Right kidney (tissue), 9 donors: Measurements from ENCODE around the gene ZNF165.
"Not testable (repeated sequence)": the region's sequence is repeated elsewhere in the genome, so short reads cannot be mapped to it uniquely, and the experiment has no call there.

Source experiments
- DNase-seq: peaks from one replicate; pipeline ENCODE4 v3.0.0-alpha.2; 2016
- long read RNA-seq, 8 donors: transcript quantifications; one replicate each; lab custom pipeline, GENCODE V29; 2026

The ZNF165 gene
- long read RNA-seq, donor 1, result 0 reads
- long read RNA-seq, donor 2, result 0 reads
- long read RNA-seq, donor 3, result 0 reads
- long read RNA-seq, donor 4, result 0 reads
- long read RNA-seq, donor 5, partial matches to known transcripts, result 13 of 13 reads
- long read RNA-seq, donor 5, other reads (novel, unspliced or antisense), result 0 of 13 reads
- long read RNA-seq, donor 6, result 0 reads
- long read RNA-seq, donor 7, result 0 reads
- long read RNA-seq, donor 8, result 0 reads

DNA sequence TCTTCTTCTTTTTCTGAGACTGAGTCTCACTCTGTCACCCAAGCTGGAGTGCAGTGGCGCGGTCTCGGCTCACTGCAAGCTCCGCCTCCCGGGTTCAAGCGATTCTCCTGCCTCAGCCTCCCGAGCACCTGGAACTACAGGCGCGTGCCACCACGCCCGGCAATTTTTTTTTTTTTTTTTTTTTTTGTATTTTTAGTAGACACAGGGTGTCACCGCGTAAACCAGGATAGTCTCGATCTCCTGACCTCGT, at the start of gene ZNF165:
TSS of gene ZNF165 (plus strand) at position 188 of the 250 bp plus-strand sequence. CDS start 4,913 bp downstream, outside the sequence.
- DNase-seq, result not testable (repeated sequence)

DNA sequence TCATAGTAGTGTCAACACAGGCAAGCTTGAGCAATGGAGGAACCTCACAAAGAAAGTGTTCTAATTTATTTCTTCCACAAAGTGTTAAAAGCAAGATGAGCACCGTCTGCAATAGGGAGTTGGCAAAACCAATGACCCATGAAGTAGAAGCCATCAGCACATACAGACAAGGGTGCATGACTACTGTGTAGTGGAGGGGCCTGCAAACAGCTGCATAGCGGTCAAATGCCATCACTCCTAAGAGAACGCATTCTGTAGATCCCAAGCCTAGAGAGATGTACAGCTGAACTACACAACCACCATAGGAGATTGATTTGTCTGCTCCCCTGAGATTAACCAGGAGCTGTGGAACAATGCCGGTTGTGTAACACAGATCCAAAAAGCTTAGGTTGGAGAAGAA, 26.8 kb upstream of the ZNF165 start:
- DNase-seq, result no peak

DNA sequence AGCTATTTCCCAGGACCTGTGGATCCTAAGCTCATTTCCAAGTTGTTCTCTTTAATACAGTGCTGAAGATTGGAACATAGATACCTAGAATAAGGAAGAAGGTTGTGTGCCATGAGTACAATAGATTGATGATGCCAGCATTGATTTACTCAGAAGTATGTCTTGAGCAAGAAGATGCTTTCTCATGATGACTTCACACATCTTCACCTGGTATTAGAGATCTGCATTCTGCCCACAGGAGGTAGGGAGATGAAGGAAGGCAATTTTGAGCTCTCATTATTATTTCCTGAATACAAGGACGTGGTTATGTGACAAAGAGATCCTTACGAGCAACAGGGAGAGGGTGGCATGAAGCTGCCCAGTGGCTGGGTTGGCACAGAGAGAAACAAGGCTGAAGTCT, 20.0 kb upstream of the ZNF165 start:
- no peak for DNase-seq

DNA sequence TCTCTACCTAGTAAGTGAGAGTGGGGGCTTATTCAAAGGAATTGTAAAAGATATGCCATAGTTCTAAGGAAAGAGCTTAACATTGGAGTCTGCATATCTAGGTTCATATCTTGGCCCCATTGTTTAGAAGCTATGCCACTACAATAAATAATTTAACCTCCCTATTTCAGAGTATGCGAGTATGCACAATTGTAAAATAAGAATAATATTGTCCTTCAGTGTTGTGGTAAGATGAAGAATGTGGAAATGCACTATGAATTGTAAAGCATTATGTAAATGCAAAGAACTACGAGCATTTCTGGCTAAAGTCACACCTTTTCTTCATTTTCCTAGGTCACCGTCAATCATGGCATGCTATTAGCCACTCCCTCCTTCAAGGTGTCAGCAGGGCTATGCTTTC, 16.1 kb upstream of the ZNF165 start:
- no peak for DNase-seq

DNA sequence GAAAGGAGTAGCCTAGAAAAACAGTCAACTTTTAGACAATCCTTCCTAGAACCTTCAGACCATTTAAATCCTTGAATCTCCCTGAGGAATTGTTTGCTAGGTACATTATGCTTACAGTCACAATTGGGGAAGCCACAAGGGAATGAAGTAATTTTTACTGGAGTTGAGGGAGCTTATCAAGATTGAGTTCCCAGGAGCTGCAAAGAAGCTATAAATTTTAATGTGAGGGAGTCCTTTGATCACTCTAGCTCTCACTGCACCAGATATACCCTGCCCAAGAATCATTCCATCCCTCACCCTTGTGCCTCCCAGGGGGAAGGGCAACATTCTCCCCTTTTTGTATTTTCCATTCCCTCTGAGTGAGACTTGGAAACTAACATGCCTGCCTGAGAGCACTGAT, 12.3 kb upstream of the ZNF165 start:
- DNase-seq, result no peak

DNA sequence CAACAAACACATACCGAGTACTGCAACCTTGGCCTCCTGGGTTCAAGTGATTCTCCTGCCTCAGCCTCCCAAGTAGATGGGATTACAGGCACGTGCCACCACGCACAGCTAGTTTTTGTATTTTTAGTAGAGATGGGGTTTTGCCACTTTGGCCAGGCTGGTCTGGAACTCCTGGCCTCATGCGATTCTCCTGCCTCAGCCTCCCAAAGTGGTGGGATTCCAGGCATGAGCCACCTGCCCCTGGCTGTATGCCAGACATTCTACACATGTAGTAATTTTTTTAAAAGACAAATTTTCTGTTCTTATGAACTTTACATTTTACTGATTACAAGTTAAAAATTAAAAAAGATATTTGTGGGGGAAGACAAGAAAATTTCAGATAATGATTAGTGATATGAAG, 9.4 kb upstream of the ZNF165 start:
- DNase-seq, result not testable (repeated sequence)

DNA sequence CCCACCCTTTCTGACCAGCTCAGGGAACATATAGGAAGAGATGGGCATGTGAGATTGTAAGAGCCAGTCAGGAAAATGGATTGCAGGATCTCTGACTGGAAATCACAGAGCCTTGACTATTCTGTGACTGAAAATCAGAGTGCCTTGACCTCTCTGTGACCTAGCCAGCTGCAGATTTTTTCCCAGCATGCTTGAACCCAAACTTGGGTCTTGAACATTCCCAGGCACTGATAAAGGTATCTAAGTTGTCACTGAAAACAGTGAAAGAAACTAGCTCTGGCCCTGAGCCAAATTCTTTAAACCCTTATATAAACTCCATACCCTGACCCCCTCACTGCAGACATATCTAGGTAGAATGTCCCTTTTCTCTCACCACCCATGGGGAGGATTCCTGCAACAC, 2.3 kb upstream of the ZNF165 start:
- DNase-seq, result no peak

DNA sequence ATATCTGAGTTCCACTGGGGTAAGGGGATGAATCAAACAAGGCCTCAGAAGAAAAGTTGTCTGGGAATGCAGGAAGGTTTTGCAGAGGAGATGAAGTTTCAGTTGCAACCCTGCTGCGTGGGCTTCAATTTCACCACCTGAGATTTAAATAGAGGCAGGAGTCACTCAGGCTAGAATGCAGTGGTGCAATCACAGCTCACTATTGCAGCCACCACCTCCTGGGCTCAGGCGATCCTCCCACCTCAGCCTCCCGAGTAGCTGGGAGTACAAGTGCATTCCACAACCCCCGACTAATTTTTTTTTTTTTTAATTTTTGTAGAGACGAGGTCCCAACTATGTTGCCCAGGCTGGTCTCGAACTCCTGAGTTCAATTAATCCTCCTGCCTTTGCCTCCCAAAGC, 1.5 kb upstream of the ZNF165 start:
- no peak for DNase-seq

DNA sequence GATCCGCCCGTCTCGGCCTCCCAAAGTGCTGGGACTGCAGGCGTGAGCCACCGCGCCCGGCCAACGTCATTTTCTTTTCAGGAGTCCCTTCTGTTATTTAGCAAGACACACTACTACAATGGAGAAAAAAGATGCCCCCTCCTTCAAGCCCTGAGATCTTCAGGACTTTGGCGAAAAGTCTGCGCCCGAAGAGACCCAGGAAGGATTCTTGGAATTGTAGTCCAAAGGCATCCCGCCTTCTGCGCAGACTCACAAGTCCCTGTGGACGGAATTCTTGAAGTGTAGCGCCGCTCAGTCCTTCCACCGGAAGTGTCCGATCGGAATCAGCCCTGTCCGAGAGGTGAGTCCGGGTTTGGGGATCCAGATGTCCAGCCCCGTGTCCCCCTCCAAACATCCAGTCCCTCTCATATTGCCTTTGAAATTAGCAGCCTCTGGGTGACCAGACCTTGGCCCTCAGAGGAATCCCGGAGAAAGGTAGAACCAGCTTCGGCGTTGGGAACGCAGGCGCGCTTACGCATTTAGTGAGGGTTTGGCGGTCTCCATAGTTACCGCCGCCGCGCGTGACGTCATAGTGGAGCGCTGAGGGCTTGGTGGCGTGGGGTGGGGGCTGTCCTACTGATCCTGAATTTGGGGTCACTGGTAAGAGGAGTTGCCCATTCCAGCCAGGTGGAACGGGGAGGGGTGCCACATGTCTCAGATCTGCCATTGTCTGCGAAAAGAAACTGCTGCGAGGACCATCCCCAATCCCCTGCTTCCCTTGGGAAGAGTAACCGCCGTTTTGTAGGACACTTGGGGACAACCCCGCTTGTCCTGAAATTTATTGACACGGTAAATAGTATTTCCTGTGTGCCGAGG, 490 bp downstream of the ZNF165 start:
- DNase-seq, result peak; percentile 99

DNA sequence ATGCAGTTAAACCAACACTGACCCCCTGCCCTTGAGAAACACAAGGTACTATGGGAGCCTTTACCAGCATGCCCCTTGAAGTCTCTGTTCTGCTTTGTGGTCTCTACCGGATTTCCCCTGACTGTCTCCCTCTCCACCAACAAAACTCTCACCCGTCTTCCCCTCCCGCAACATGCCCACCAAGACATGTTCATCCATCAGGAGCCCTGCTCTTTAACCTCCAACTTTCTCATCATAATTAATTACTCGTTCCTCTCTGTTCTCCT, 1.1 kb downstream of the ZNF165 start:
- no peak for DNase-seq

DNA sequence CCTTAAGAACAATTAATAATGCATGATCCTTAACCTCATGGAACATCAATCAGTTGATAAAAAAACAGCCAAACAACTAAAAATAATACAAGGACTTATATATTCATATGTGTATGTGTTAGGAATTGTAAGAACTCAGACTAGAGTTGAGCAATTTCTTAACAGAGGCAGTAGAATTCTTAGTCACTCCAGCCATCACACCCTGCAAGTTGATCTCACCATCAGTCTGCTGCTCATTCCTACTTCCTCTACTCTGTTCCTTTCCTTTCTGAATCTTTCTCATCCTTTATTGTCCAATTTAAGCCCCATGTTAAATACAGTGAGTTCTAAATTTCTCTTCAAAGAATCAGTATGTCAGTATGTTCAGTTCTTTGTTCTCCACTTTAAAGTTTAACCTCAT, 2.6 kb downstream of the ZNF165 start:
- no peak for DNase-seq

DNA sequence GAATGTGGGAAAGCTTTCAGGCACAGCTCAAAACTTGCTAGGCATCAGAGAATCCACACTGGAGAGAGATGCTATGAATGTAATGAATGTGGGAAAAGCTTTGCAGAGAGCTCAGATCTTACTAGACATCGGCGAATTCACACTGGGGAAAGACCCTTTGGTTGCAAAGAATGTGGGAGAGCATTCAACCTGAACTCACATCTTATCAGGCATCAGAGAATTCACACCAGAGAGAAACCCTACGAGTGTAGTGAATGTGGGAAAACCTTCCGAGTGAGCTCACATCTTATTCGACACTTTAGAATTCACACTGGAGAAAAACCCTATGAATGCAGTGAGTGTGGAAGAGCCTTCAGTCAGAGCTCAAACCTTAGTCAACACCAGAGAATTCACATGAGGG, 8.7 kb downstream of the ZNF165 start:
- DNase-seq, result no peak

DNA sequence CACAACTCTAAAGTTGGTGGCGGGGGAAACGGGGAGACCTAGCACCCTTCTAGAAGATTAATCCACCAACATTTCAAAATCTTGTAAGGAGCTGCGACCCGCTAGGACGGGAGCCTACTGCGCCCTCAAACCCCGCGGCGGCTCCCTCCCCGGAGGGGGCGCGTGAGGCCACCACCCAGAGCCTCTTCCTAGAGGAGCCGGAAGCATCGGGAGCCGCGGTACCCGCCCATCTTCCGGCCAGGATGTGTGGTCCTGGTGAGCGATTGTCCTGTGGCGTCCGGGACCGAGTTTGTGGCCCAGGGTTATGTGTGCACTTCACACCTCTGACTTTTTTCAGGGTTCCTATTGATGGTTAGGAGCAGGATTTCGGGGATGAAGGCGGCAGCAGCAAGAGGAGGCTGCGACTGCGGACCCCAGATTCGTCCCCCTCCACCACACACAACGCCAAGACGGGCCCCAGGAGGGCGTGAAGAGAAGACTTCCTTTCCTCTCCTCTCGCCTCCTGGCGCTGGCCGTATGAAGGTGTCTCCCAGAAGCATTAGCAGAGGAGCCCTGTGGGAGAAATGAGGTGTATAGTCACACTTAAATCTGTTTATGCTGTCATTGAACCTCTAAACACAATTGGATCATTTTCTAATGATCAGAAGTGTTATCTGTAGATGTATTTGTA, 10.7 kb downstream of the ZNF165 start:
- peak; percentile 27 for DNase-seq

DNA sequence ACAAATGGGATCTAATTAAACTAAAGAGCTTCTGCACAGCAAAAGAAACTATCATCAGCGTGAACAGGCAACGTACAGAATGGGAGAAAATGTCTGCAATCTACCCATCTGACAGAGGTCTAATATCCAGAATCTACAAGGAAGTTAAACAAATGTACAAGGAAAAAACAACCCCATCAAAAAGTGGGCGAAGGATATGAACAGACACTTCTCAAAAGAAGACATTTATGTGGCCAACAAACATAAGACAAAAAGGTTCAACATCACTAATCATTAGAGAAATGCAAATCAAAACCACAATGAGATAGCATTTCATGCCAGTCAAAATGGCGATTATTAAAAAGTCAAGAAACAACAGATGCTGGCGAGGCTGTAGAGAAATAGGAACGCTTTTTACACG, 21.9 kb downstream of the ZNF165 start:
- not testable (repeated sequence) for DNase-seq

DNA sequence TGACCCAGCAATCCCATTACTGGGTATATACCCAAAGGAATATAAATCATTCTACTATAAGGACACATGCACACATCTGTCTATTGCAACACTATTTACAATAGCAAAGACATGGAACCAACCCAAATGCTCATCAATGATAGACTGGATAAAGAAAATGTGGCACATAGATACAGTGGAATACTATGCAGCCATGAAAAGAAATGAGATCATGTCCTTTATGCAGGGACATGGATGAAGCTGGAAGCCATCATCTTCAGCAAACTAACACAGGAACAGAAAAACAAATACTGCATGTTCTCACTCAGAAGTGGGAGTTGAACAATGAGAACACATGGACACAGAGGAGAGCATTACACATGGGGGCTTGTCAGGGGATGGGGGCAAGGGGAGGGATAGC, 22.3 kb downstream of the ZNF165 start:
- not testable (repeated sequence) for DNase-seq

DNA sequence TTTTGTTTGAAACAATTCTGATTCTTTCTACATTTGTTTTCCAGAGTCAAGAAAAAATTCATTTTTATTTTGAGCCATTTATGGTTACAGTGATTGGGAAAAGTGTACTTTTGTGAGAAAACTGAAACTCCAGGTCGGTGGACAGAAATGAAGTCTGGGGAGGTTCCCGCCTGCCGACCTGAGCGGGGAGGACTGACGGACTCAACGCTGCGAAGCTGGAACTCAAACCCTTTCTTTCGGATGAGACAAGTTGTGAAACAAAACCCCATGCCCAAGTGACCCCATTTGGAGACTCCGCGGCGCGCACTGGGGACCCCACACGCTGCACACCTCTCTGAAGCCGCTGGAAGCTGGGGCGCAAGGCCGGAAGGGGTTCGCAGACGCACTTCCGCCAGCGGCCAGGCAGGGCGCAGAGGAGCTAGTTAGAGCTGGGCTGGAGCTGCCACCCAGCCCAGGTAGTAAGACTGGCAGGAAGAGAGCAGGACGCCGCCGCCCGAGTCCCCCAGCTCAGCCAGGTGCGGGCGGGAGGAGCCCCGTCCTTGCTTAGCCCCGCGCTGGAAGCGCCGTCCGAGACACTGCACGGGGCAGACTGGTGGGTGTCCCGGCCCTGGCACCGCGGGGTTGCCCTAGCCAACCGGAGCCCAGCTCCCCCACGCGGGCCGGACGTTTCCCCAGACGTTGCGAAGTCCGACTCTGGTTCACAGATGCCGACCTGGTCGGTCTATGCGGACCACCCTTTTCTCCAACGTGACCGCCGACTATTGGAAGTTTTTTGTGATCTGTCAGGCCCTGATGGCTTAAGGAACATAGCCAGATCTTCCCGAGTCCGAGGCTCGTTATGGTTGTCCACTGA, 24.2 kb downstream of the ZNF165 start:
- peak; percentile 95 for DNase-seq

DNA sequence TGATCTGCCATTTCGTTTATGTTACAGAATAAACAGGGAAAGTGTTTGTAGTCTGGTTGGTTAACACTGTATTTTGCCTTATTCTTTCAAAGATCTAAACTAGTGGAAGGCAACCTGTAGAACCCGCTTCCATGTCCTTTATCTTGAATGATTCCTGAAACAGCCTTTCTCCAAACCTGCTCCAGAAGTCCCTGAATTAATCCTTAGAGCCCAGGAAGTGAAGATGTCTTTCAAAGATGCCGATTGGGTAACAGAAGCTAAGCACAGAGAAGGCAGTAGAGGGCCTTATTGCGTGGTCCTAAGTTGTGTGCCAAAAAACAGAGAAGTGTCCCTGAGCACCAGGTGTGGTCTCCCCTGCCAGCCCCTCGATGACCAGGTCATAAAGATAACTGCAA, 24.9 kb downstream of the ZNF165 start:
- no peak for DNase-seq

DNA sequence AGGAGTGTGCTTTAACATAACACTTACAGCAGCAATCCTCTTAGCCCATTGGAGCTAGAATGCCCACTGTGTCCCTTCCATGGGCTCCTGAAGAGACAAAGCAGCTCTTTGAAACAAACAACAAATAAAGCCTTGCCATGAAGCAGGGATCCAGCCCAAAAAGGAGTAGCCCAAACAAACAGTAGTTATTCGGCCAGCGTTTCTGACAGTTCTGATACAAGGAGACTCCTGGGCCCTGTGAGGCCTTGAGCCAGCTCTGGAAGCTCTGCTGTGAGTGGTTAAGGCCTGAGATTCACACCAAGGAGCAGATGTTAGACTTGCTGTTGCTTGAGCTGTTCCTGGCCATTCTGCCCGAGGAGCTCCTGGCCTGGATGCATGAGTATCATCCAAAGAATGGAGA, 27.1 kb downstream of the ZNF165 start:
- no peak for DNase-seq

DNA sequence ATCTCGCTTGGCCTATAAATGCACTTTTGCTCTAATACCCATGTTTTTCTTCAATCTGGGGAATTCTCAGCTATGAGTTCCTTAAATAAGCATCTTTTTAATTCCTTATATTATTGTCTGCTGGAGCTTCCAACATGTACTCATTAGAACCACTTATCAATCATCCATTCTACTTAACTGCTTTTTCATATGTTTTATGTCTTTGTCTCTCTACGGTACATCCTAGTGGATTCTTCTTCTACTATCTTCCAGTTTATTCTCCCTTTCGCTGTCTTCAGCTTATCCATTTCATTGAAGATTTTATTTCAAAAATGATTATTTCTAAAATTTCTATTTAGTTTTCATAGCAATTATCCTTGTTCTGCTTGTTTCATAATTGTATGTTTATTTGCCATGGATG, 31.6 kb downstream of the ZNF165 start:
- no peak for DNase-seq

DNA sequence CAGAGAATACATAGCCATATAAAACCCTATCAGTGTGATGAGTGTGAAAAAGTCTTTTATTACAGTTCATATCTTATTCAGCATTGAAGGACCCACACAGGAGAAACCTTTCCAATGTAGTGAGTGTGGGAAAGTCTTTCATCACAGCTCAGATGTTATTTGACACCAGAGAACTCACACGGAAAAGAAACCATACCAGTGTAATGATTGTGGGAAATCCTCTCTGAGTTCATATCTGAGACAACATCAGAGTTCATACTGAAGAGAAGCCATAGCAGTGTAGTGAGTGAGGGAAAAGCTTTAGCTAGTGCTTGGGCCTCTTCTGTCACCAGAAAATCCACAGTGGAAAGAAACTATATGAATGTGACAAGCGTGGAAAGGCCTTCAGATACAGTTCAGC, 35.4 kb downstream of the ZNF165 start:
- no peak for DNase-seq

DNA sequence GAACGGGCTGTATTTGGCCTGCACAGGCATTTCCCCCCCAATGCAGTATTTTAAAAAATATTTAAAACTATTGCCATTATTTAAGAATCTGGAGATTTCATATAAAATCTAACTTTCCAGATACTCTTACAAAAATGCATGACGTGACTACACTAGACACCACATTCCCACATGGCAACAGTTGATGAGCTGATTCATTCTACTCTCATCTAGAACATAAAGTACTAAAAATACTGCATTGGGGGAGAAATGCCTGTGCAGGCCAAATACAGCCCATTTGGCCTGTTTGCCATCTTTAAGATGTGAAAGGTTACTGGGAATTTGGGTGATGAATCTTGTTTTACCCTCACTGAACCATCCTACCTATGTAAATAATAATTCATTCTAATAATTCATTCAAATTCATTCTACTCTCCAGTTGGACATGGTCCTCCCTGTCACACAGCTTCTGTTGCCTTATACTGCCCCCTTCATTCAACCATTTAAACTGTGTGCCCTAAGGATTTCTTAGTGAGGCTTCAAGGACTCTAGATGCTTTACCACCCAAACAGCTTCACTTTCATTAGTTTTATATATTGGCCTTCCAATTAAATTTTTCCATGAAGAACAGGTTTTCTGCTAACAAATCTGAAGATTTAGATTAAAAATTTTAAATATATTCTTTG, 37.1 kb downstream of the ZNF165 start:
- no peak for DNase-seq

DNA sequence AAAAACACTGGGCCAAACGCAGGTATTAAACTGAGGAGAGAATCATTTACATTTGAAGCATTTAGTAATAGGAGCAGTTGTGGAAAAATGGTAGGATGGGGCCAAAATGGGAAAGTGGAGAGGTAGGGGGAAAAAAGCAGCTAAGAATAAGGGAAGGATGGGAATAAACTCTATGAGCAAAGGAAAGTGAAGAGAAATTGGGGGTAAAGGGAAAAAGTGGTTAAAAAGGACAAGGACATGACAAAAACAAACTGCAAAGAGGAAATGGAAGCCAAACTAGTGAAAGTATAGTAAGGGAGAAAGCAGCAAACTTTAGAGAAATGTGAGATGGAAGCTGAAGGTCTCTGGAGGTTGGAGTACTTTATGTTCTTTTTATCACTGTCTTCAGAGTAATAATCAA, 37.8 kb downstream of the ZNF165 start:
- DNase-seq, result no peak

DNA sequence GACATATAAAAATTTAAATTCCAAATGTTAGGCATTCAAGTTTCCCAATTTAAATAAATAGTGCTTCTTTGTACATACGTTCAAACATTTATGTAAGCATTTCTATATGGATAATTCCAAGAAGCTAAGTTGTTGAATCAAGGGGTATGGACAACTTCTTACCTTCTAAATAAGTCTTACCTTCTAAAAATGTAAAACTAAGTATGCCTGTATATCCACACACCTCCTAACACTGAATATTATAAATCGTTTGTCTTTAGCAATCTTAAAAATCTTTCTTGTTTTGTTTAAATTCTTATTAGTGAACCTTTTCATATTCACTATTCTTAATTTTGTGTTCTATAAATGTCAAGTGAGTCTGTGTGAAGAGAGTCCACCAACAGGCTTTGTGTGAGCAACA, 41.5 kb downstream of the ZNF165 start:
- DNase-seq, result no peak
